NCI-H748 (cell line): ENCODE measurements around the gene BUD23.
"Not testable (repeated sequence)": the region's sequence is repeated elsewhere in the genome, so short reads cannot be mapped to it uniquely, and the experiment has no call there.

Experiments used
- DNase-seq: peaks from one replicate; lab custom pipeline; 2025; ENCODE audit not compliant: unreplicated experiment; lab: John Stamatoyannopoulos, UW

The BUD23 gene

GRCh38 chr7:73700581-73701134 lies 17.3 kb downstream of the BUD23 start:
- no peak for DNase-seq

- DNase-seq, result peak; percentile 10
Observed at GRCh38 chr7:73701357-73701995, 18.1 kb downstream of the BUD23 start.

- DNase-seq, result no peak
Observed at GRCh38 chr7:73702226-73702625, 18.8 kb downstream of the BUD23 start.

DNA sequence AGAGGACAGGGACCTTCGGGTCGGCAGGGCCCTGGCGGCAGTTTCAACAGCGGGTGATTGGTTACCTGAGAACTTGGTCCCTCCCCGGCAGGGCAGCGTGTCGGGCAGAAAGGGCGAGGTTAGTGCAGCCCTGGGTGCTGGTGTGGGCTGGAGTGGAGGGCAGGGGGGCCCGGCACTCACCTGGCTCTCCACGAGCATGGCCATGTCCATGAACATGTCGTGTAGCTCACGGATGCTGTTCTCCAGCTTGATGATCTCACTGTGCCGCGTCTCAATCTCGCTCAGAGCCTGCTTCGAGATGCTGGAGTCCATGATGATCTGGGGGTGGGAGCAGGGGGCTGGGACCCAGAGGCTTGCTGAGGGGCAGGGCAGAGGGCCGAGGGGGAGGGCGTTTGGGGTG lies 19.3 kb downstream of the BUD23 start:
- no peak for DNase-seq

GRCh38 chr7:73703225-73703624 lies 19.8 kb downstream of the BUD23 start:
- DNase-seq, result no peak

- no peak for DNase-seq
Observed at GRCh38 chr7:73703757-73704639, 20.6 kb downstream of the BUD23 start.

- DNase-seq, result no peak
Observed at GRCh38 chr7:73704640-73705550, 21.5 kb downstream of the BUD23 start.

- no peak for DNase-seq
Observed at GRCh38 chr7:73705551-73705920, 22.1 kb downstream of the BUD23 start.

DNA sequence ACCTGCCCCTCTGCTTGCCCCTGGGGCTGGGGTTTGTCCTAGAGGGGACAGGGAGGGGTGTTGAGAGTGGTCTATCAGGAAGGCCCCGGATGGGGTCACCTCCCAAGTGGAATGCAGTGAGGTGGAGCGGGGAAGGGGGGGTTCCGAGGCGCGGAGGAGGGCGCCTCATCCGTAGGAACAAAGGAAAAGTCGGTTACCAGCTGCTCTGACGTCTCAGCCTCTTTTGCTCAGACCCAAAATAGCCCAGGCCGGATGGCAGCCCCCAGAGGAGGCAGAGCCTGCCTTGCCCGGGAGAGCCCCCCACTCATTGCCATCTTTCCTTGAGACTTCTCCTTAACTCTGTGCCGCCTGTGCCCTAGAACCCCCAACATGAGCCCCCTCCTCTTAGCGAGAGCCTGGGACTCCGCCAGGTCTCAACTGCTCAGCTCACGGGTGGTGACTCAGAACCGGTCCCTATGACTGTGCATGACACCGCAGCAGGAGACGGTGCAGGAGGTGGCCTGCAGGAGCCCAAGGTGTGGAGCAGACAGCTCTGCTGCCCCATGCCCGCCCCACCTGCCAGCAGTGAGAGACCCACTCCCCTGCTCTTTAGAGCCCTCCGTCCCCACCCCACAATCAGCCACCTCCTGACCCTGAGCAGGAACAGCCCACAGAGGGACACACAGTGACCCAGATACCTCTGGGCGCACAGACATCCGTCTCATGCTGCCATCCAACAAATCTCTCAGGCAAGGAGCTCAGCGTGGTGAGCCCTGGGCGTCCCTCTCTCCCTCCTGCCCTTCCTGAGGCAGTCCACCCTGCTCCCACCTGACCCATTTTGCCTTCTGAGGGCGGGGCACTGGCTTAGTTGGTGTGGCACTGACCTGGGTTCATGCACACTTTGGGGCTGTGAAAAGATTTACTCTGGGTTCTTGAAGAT lies 23.0 kb downstream of the BUD23 start:
- DNase-seq, result no peak

- DNase-seq, result no peak
Observed at GRCh38 chr7:73707045-73707631, 23.7 kb downstream of the BUD23 start.

- no peak for DNase-seq
Observed at GRCh38 chr7:73708961-73709549, 25.7 kb downstream of the BUD23 start.

DNA sequence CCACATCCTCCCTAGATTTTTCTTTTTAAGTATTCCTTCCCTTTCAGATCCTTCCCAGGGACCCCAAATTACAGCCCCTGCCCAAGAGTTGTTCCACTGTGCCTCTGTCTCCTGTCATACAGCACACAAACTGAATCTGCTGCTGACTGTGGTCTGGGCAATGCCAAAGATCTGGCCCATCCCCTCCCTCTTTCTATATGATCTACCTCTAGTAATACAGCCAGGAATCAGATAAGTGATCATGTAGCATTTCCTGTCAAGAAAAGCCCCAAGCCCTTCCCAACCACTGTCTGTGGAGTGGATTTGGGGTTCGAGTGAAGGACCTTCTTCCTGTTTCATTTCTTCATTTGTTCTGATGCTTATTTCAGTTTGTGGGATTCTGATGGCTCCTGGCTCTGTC lies 29.4 kb downstream of the BUD23 start:
- DNase-seq, result no peak

DNA sequence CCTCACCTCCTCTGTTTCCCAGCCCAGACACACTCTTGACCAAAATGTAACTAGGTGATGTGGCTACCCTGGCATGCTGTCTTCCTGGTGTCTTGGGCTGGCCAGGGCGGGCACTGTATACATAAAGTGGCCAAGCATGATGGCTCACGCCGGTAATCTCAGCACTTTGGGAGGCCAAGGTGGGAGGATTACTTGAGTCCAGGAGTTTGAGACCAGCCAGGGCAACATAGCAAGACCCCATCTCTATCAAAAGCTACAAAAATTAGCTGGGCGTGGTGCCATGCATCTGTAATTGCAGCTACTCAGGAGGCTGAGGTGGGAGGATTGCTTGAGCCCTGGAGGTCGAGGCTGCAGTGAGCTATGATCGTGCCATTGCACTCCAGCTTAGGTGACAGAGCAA lies 29.9 kb downstream of the BUD23 start:
- not testable (repeated sequence) for DNase-seq

DNA sequence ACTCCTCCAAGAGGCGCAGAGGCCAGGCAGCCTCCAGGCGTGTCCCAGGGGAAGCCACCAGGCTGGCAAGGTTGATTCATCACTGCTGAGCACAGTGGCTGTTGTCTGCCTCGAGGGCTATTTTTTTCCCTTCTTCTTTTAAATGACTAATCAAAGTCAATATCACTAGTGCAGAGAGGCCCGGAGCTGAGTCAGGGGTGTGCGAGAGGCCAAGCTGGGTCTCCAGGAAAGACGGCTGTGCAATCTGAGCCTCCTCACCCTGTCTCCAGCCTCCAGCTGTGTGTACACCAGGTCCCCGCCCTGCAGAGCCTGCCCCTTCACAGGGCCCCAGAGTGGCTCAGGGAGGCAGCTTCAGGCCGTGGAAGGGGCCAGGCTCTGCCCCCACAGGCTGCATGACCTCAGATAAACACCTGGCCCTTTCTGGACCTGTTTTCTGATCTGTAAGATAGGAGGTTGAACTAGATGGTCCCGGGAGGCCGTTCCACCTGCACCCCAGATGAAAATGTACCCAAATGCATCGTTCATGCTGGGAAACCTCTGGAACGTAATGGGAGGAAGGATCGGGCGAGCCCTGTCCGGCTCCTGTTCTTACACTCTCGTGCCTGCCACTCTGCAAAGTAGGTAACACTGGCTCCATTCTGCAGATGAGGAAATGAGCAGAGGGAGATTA lies 32.4 kb downstream of the BUD23 start:
- DNase-seq, result peak; percentile 22

DNA sequence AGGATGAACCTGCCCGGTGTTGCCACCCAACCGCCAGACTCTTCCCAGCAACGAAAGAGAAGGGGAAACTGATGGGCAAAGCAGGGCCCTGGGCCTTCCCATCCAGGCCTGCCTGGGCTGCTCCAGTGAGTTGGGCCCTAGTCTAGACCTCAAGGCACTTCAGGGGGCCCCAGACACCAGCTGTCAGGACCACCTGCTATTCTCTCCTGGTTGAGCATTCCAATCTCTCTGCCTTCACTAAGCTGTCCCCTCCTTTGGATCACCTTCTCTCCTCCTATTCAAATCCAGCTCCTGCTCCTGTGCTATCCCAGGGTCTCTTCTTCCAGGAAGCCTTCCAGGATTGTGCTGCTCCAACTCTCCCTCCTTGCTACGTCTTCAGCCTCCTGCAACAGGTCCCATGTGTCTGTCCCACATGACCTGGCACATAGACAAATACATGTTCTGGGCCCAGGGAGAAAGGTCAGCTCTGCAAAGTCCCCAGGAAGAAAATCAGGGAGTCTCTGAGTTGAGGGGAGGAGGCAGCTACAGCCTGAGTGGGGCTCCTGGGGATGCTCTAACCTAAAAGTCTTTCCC lies 33.0 kb downstream of the BUD23 start:
- DNase-seq, result no peak

DNA sequence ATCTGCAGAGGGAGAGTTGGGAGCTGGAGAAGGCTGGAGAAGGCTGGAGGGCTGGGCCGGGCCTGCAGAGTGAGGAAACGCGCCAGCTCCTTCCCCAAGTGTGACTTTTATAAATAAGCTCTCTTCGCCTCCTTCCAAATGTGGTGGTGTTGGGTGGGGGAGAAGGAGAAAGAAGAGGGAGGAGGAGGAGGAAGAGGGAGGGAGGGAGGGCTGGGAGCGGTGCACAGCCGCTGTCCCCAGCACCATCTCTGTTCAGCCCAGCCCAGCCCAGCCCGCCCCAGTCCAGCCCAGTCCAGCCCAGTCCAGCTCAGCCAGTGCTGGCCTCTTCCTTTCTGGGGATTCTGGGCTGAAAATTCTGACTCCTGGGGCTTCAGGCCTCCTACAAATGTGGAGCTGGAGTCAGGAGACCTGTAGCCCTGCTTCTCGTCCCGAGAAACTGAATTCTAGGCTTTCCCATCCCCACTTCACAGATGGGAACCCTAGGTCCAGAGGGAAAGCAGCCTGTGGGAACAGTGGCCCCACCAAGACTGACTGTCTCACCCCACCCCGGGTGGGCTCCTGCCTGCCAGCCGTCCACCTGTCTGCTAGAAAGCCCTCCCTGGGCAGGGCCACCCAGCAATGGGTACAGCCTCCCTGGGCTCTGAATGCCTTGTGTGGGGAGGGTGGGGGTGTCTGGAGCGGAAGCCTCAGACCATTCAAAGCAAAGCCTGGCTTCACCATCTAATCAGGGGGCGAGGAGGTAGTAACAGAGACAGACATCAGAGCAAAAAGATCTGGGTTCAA lies 33.8 kb downstream of the BUD23 start:
- DNase-seq, result no peak

DNA sequence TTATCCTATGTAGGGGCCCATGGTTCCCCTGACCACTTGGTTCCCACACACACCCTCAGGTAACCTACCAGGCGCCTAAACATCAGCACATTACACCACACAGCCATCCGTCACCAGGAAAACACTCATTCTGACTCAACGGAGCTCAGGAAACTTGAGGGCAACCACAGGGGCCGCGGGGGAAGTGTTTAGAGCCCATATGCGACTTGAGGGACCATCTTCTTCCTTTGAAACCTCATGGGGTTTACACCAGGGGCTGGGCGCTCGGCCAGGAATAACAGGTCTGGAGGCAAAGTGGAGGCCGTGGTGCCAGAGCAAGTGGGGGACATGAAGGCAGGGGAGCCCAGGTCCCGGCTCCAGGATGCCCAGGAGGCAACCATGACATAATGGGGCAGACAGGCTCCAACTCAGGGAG lies 34.6 kb downstream of the BUD23 start:
- no peak for DNase-seq

- DNase-seq, result no peak
Observed at GRCh38 chr7:73718438-73718881, 35.1 kb downstream of the BUD23 start.
